ENCODE measurements around the gene BCAS3. TPM values are rescaled to one million over a fixed set of nuclear protein-coding genes. Genes with fewer than 3 reads are reported as not detected.

The BCAS3 gene
- total and polyA plus RNA-seq, 2 experiments from 2014 or later, result 18.0 to 20.2 TPM

DNA sequence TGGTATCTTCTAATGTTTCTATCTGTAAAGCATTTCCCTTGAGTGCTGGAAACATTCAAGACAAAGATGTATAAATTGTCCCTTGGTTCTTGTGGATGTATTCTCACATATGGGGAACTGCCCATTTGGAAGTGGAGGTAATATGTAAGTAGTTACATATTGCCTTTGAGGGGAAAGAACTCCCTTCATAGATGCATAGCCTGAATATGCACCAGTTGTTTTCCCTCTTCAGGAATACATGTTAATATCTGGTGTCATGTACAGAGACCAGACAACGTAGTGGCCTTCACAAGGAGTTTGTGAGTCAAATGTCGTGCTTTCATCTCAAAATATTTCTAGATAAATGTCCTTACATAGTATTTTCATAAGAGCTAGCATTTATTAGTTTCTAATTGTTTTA is 213.5 kb downstream of the BCAS3 start:
- Histone ChIP-seq H3K9ac (no peak overlapping the region), H3K4me2 (ENCODE audit: unreplicated experiment) (no peak overlapping the region), H2AFZ (no peak overlapping the region), H3K27me3 (replicated peaks; ENCODE audit: insufficient read depth) (no peaks in the 10 kb centered on the region), H3K9me2 (ENCODE audit: insufficient read depth) (no peaks in the 10 kb centered on the region), H3K4me3 (no peak overlapping the region), H3K79me2 (ENCODE audit: insufficient read depth) (no peaks in the 10 kb centered on the region), H3K9me3 (ENCODE audit: low read depth) (no peaks in the 10 kb centered on the region), H3K36me3 (ENCODE audit: low read depth) (no peaks in the 10 kb centered on the region), H3K4me1 (ENCODE audit: insufficient read depth) (no peaks in the 10 kb centered on the region), H3K27ac (no peak overlapping the region), H3F3A (ENCODE audit: insufficient read depth) (no peaks in the 10 kb centered on the region), H4K20me1 (ENCODE audit: insufficient read depth) (no peaks in the 10 kb centered on the region)
- TF ChIP-seq EZH2phosphoT487 (IDR thresholded peaks at IDR 0.05; ENCODE audit: insufficient read depth, low read depth) (no peak), EZH2 (IDR thresholded peaks at IDR 0.05; ENCODE audit: insufficient read depth, poor library complexity, severe bottlenecking) (no peak)
- DNase-seq, result no peak
- WGBS, 2 experiments (ENCODE audit: low coverage in 1 of 2, low lambda C conversion rate in 2 of 2, missing lambda C conversion rate in 2 of 2), result 81 to 93% methylated on average over 2 of the region's 2 CpGs
- in situ Hi-C loops (cut with MboI), result no loop called here

DNA sequence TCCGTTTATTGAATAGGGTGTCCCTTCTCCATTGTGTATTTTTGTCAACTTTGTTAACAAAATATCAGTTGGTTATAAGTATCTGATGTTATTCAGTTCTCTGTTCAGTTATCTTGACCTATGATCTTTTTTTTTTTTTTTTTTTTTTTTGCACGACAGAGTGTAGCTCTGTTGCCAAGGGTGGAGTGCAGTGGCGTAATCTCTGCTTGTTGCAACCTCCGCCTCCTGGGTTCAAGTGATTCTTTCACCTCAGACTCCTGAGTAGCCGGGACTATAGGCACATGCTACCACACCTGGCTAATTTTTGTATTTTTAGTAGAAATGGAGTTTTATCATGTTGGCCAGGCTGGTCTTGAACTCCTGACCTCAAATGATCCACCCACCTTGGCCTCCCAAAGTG is 215.8 kb downstream of the BCAS3 start:
- no peak for TF ChIP-seq EZH2 (IDR thresholded peaks at IDR 0.05; ENCODE audit: insufficient read depth, poor library complexity, severe bottlenecking)
- no peak for TF ChIP-seq EZH2phosphoT487 (IDR thresholded peaks at IDR 0.05; ENCODE audit: insufficient read depth, low read depth)
- Histone ChIP-seq H3K9me2 (ENCODE audit: insufficient read depth) (no peaks in the 10 kb centered on the region), H3K27me3 (replicated peaks; ENCODE audit: insufficient read depth) (no peaks in the 10 kb centered on the region), H2AFZ (no peak overlapping the region), H3K4me3 (no peak overlapping the region), H3K9me3 (ENCODE audit: low read depth) (no peaks in the 10 kb centered on the region), H3K9ac (no peak overlapping the region), H3K4me2 (ENCODE audit: unreplicated experiment) (no peak overlapping the region), H3K4me1 (ENCODE audit: insufficient read depth) (no peaks in the 10 kb centered on the region), H3K27ac (no peak overlapping the region), H3F3A (ENCODE audit: insufficient read depth) (no peaks in the 10 kb centered on the region), H3K79me2 (ENCODE audit: insufficient read depth) (no peaks in the 10 kb centered on the region), H3K36me3 (ENCODE audit: low read depth) (no peaks in the 10 kb centered on the region), H4K20me1 (ENCODE audit: insufficient read depth) (no peaks in the 10 kb centered on the region)
- WGBS, 2 experiments (ENCODE audit: low coverage in 1 of 2, low lambda C conversion rate in 2 of 2, missing lambda C conversion rate in 2 of 2), result 84 to 88% methylated on average over 5 of the region's 5 CpGs
- in situ Hi-C loops (cut with MboI), result no loop called here
- no peak for DNase-seq

DNA sequence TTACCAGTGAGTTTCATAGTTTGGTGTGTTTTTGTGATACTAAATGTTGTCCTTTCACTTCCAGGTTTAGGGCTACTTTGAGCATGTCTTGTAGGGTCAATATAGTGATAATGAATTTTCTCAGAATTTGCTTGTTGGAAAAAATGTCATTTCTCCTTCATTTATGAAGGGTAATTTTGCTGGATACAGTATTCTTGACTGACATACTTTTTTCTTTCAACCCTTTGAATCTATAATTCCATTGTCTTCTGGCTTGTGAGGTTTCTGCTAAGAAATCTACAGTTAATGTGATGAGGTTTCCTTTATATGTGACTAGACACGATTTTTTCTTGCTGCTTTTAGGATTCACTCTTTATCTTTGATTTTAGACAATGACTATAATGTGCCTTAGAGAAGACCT is 219.3 kb downstream of the BCAS3 start:
- Histone ChIP-seq H3F3A (ENCODE audit: insufficient read depth) (peaks cover 6% of the 10 kb centered on the region; the same call in 1 of the 2 replicates), H3K79me2 (ENCODE audit: insufficient read depth) (no peaks in the 10 kb centered on the region), H3K9ac (no peak overlapping the region), H3K27ac (no peak overlapping the region), H3K4me2 (ENCODE audit: unreplicated experiment) (no peak overlapping the region), H3K36me3 (ENCODE audit: low read depth) (no peaks in the 10 kb centered on the region), H3K4me3 (no peak overlapping the region), H4K20me1 (ENCODE audit: insufficient read depth) (no peaks in the 10 kb centered on the region), H3K9me2 (ENCODE audit: insufficient read depth) (no peaks in the 10 kb centered on the region), H3K4me1 (ENCODE audit: insufficient read depth) (peaks cover 9% of the 10 kb centered on the region), H2AFZ (no peak overlapping the region), H3K27me3 (replicated peaks; ENCODE audit: insufficient read depth) (no peaks in the 10 kb centered on the region), H3K9me3 (ENCODE audit: low read depth) (no peaks in the 10 kb centered on the region)
- WGBS, 2 experiments (ENCODE audit: low coverage in 1 of 2, low lambda C conversion rate in 2 of 2, missing lambda C conversion rate in 2 of 2), result 80 to 83% methylated on average over 1 of the region's 1 CpG
- no peak for DNase-seq
- in situ Hi-C loops (cut with MboI), result no loop called here
- TF ChIP-seq EZH2phosphoT487 (IDR thresholded peaks at IDR 0.05; ENCODE audit: insufficient read depth, low read depth), result no peak
- TF ChIP-seq EZH2 (IDR thresholded peaks at IDR 0.05; ENCODE audit: insufficient read depth, poor library complexity, severe bottlenecking), result no peak

DNA sequence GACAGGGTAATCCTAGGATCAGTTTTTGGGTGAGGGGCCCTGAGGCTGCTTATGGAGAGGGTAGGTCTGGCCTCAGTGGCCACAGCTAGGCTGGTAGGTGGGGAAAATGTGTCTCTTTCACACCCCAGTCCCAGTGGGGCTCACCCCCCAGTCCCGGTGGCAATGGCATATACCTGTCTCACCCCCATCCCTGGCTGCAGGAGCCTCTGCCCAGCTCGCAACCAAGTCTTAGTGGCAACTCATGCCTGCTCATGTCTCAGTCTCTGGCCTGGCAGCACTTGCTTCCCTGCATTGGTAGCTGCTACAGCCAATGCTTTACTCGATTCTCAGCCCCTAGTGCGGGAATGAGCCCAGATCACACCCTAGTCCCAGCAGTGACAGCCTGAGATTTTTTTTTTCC is 221.5 kb downstream of the BCAS3 start:
- Histone ChIP-seq H4K20me1 (ENCODE audit: insufficient read depth) (no peaks in the 10 kb centered on the region), H3K79me2 (ENCODE audit: insufficient read depth) (no peaks in the 10 kb centered on the region), H3K9ac (no peak overlapping the region), H3K27me3 (replicated peaks; ENCODE audit: insufficient read depth) (no peaks in the 10 kb centered on the region), H3F3A (ENCODE audit: insufficient read depth) (peaks cover 10% of the 10 kb centered on the region; the same call in 1 of the 2 replicates), H3K4me3 (no peak overlapping the region), H3K27ac (no peak overlapping the region), H3K4me2 (ENCODE audit: unreplicated experiment) (no peak overlapping the region), H3K9me3 (ENCODE audit: low read depth) (no peaks in the 10 kb centered on the region), H3K9me2 (ENCODE audit: insufficient read depth) (no peaks in the 10 kb centered on the region), H3K36me3 (ENCODE audit: low read depth) (no peaks in the 10 kb centered on the region), H3K4me1 (ENCODE audit: insufficient read depth) (peaks cover 13% of the 10 kb centered on the region), H2AFZ (no peak overlapping the region)
- TF ChIP-seq EZH2 (IDR thresholded peaks at IDR 0.05; ENCODE audit: insufficient read depth, poor library complexity, severe bottlenecking), result no peak
- no peak for TF ChIP-seq EZH2phosphoT487 (IDR thresholded peaks at IDR 0.05; ENCODE audit: insufficient read depth, low read depth)
- 92 to 96% methylated on average over 4 of the region's 4 CpGs for WGBS, 2 experiments (ENCODE audit: low coverage in 1 of 2, low lambda C conversion rate in 2 of 2, missing lambda C conversion rate in 2 of 2)
- DNase-seq, result no peak
- in situ Hi-C loops (cut with MboI), result no loop called here

DNA sequence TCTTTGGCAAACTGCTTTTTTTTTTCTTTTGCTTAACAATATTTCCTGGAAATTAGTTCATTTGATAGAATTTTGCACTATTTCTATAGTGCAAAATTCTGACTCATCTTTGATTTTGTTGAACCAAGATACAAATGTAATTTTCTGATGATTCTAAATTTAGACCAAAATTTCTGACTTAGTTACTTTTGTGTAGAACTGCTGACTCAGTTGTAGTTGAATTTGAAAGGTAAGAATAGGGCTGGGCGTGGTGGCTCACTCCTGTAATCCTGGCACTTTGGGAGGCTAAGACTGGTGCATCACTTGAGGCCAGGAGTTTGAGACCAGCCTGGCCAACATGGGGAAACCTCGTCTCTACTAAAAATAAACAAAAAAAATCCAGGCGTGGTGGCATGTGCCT is 223.0 kb downstream of the BCAS3 start:
- Histone ChIP-seq H4K20me1 (ENCODE audit: insufficient read depth) (no peaks in the 10 kb centered on the region), H3K27me3 (replicated peaks; ENCODE audit: insufficient read depth) (no peaks in the 10 kb centered on the region), H3K4me1 (ENCODE audit: insufficient read depth) (peaks cover 13% of the 10 kb centered on the region), H3K4me3 (no peak overlapping the region), H3K36me3 (ENCODE audit: low read depth) (no peaks in the 10 kb centered on the region), H3K9me2 (ENCODE audit: insufficient read depth) (no peaks in the 10 kb centered on the region), H3K9me3 (ENCODE audit: low read depth) (no peaks in the 10 kb centered on the region), H3F3A (ENCODE audit: insufficient read depth) (peaks cover 10% of the 10 kb centered on the region; the same call in 1 of the 2 replicates), H3K4me2 (ENCODE audit: unreplicated experiment) (no peak overlapping the region), H3K9ac (no peak overlapping the region), H2AFZ (no peak overlapping the region), H3K79me2 (ENCODE audit: insufficient read depth) (no peaks in the 10 kb centered on the region), H3K27ac (no peak overlapping the region)
- in situ Hi-C loops (cut with MboI), result no loop called here
- no peak for DNase-seq
- TF ChIP-seq EZH2 (IDR thresholded peaks at IDR 0.05; ENCODE audit: insufficient read depth, poor library complexity, severe bottlenecking), result no peak
- TF ChIP-seq EZH2phosphoT487 (IDR thresholded peaks at IDR 0.05; ENCODE audit: insufficient read depth, low read depth), result no peak
- 93 to 96% methylated on average over 3 of the region's 3 CpGs for WGBS, 2 experiments (ENCODE audit: low coverage in 1 of 2, low lambda C conversion rate in 2 of 2, missing lambda C conversion rate in 2 of 2)
